IMR-90 (cell line): ENCODE results near the gene XIRP1. TPM values are rescaled to one million over a fixed set of nuclear protein-coding genes. Genes with fewer than 3 reads are reported as not detected.

ENCODE experiments used
- CTCF ChIP-seq: conservative IDR thresholded peaks from 2 replicates; pipeline ENCODE4 v1.5.1; 2012; ENCODE audit warnings: mild to moderate bottlenecking, low read depth, low read length, improper control_type of control experiment
- polyA plus RNA-seq, 3 experiments: library from polyadenylated mRNA; depleted of rRNA; stranded (reverse); fragments of >200 nt; gene quantifications; 2 replicates each; pipeline ENCODE4 v1.2.3, GENCODE V29; 2012; ENCODE audit warnings: low replicate concordance in 1 of 3
- total RNA-seq: library from RNA; depleted of rRNA; stranded (reverse); fragments of >200 nt; gene quantifications from 2 replicates; pipeline ENCODE4 v1.2.3, GENCODE V29; 2012

The XIRP1 gene
- total and polyA plus RNA-seq, 2 of the 4 experiments (the other 2 are of a cell fraction), result under 0.01 to 0.07 TPM

GRCh38 chr3:39150803-39151631, 41.4 kb downstream of the XIRP1 start (continued):
- TF ChIP-seq CTCF, result no peak; the same call in 1 of the 2 replicates
